ENCODE measurements around the gene CHRDL1.

GRCh38 chrX:110698696-110699095 lies 96.9 kb downstream of the CHRDL1 start:
- TF ChIP-seq CTCF (IDR thresholded peaks at IDR 0.05) = no peak
- TF ChIP-seq POLR2A (IDR thresholded peaks at IDR 0.05) = no peak
